Adrenal gland (tissue), 5 donors: ENCODE results near the gene ABCD3.

Experiments used
- POLR2A ChIP-seq, 2 donors: fragments of 450-650 bp; IDR thresholded peaks; one replicate each; pipeline ENCODE4 v1.6.1; 2017; ENCODE audit warnings: antibody characterized with exemption in 2 of 2, mild to moderate bottlenecking in 2 of 2, moderate library complexity in 1 of 2
- TF ChIP-seq, protein P1 (sequence below), 6 experiments: fragments of 450-650 bp in 4 of 6; fragments of 200-600 bp in 2 of 6; sonication (generic) in 1 of 6; IDR thresholded peaks; 1 replicate in 5 of 6; 2 replicates in 1 of 6; pipeline versions ENCODE4 v1.5.1 to v1.8.0; 2016 to 2021; ENCODE audit warnings: antibody characterized with exemption in 6 of 6, mild to moderate bottlenecking in 2 of 6, moderate library complexity in 1 of 6
- donor health status: DM: no; HTN: no; CAD: no.

- TF ChIP-seq, protein P1, sequence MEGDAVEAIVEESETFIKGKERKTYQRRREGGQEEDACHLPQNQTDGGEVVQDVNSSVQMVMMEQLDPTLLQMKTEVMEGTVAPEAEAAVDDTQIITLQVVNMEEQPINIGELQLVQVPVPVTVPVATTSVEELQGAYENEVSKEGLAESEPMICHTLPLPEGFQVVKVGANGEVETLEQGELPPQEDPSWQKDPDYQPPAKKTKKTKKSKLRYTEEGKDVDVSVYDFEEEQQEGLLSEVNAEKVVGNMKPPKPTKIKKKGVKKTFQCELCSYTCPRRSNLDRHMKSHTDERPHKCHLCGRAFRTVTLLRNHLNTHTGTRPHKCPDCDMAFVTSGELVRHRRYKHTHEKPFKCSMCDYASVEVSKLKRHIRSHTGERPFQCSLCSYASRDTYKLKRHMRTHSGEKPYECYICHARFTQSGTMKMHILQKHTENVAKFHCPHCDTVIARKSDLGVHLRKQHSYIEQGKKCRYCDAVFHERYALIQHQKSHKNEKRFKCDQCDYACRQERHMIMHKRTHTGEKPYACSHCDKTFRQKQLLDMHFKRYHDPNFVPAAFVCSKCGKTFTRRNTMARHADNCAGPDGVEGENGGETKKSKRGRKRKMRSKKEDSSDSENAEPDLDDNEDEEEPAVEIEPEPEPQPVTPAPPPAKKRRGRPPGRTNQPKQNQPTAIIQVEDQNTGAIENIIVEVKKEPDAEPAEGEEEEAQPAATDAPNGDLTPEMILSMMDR (IDR thresholded peaks at IDR 0.05), result no peak
- no peak for TF ChIP-seq POLR2A (IDR thresholded peaks at IDR 0.05)
These were observed 136.9 kb downstream of the ABCD3 start for GRCh38 chr1:94555091-94555490.
